Neural progenitor cell (in vitro differentiated cells): ENCODE results near the gene LYPD5. TPM values are rescaled to one million over a fixed set of nuclear protein-coding genes. Genes with fewer than 3 reads are reported as not detected.

Experiments used
- DNase-seq: peaks from one replicate; pipeline ENCODE4 v3.0.0-alpha.2; 2016; ENCODE audit warnings: low spot score
- H2AFZ ChIP-seq: fragments of 200-600 bp; sonication (generic); replicated peaks from 2 replicates; pipeline ENCODE4 v1.6.1; 2016; ENCODE audit warnings: antibody characterized with exemption
- H3F3A ChIP-seq: fragments of 200-600 bp; sonication (generic); 2 replicates; pipeline ENCODE4 v1.6.1; 2016; ENCODE audit warnings: antibody characterized with exemption, low read depth
- H3K27ac ChIP-seq: fragments of 200-600 bp; sonication (generic); 2 replicates; pipeline ENCODE4 v1.5.1; 2016; ENCODE audit warnings: mild to moderate bottlenecking
- H3K27me3 ChIP-seq: fragments of 200-600 bp; sonication (generic); 2 replicates; pipeline ENCODE4 v1.6.1; 2016; ENCODE audit warnings: mild to moderate bottlenecking, moderate library complexity
- H3K36me3 ChIP-seq: fragments of 200-600 bp; sonication (generic); 2 replicates; pipeline ENCODE4 v1.5.1; 2016
- H3K4me1 ChIP-seq: fragments of 200-600 bp; sonication (generic); 2 replicates; pipeline ENCODE4 v1.6.1; 2016; ENCODE audit warnings: mixed run types
- H3K4me2 ChIP-seq: fragments of 200-600 bp; sonication (generic); 2 replicates; pipeline ENCODE4 v1.6.1; 2016
- H3K4me3 ChIP-seq: fragments of 200-600 bp; sonication (generic); 2 replicates; pipeline ENCODE4 v1.5.1; 2016
- H3K79me2 ChIP-seq: fragments of 200-600 bp; sonication (generic); 2 replicates; pipeline ENCODE4 v1.6.1; 2016; ENCODE audit warnings: low read depth
- H3K9ac ChIP-seq: fragments of 200-600 bp; sonication (generic); 2 replicates; pipeline ENCODE4 v1.6.1; 2016
- H3K9me3 ChIP-seq: fragments of 200-600 bp; sonication (generic); 2 replicates; pipeline ENCODE4 v1.5.1; 2016; ENCODE audit warnings: low read depth
- H4K20me1 ChIP-seq: fragments of 200-600 bp; sonication (generic); 2 replicates; pipeline ENCODE4 v1.6.1; 2016; ENCODE audit warnings: low read depth
- H3K27ac Mint-ChIP-seq: 3 replicates; pipeline ENCODE4 v1.8.0; 2021; ENCODE audit warnings: mixed read lengths
- H3K27me3 Mint-ChIP-seq: 2 replicates; pipeline ENCODE4 v1.8.0; 2022; ENCODE audit warnings: low read depth, mild to moderate bottlenecking, inconsistent platforms, moderate library complexity, mixed read lengths; ENCODE audit not compliant: insufficient read depth
- H3K36me3 Mint-ChIP-seq: 3 replicates; pipeline ENCODE4 v1.8.0; 2021; ENCODE audit warnings: mixed read lengths
- H3K4me1 Mint-ChIP-seq: 3 replicates; pipeline ENCODE4 v1.8.0; 2021; ENCODE audit warnings: mixed read lengths
- H3K4me3 Mint-ChIP-seq: 3 replicates; pipeline ENCODE4 v1.8.0; 2021; ENCODE audit warnings: mild to moderate bottlenecking, moderate library complexity, mixed read lengths
- H3K9me3 Mint-ChIP-seq: 3 replicates; pipeline ENCODE4 v1.8.0; 2020; ENCODE audit warnings: mixed read lengths
- EZH2 ChIP-seq: fragments of 200-600 bp; sonication (generic); IDR thresholded peaks from 2 replicates; pipeline ENCODE4 v1.6.1; 2017; ENCODE audit warnings: antibody characterized with exemption, mild to moderate bottlenecking, moderate library complexity
- EZH2phosphoT487 ChIP-seq: fragments of 200-600 bp; sonication (generic); IDR thresholded peaks from 2 replicates; pipeline ENCODE4 v1.6.1; 2017; ENCODE audit warnings: antibody characterized with exemption
- total RNA-seq: library from RNA; depleted of rRNA; stranded (reverse); fragments of >200 nt; gene quantifications from 2 replicates; pipeline ENCODE4 v1.2.3, GENCODE V29; 2015; ENCODE audit warnings: low replicate concordance
- TF ChIP-seq, protein P1 (sequence below): fragments of 200-600 bp; sonication (generic); IDR thresholded peaks from 2 replicates; pipeline ENCODE4 v1.5.1; 2017; ENCODE audit warnings: antibody characterized with exemption, mild to moderate bottlenecking

Gene LYPD5
- total RNA-seq, 1 donor from 2014 or later: not detected

DNA sequence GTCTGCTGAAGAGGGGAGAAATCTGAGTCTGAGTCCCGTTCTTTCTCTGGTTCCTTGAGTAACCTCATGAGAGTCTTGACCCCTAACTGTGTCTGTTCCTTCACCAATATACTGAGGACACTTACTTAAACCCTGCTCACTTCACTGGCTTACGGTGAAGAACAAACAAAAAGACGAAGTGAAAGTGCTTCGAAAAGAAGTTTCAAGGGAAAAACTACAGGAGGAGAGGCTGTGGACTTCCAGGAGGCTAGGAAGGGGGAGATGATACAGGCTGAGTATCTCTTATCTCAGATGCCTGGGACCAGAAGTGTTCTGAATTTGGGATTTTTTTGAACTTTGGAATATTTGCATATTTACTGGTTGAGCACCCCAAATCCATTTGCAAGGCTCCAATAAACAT lies 53.6 kb downstream of the LYPD5 start:
- Mint-ChIP-seq H3K36me3 (peaks cover 43% of the 10 kb centered on the region), H3K9me3 (no peaks in the 10 kb centered on the region), H3K4me1 (peaks cover 5% of the 10 kb centered on the region), H3K27me3 (peaks cover 3% of the 10 kb centered on the region), H3K4me3 (no peak overlapping the region), H3K27ac (no peak overlapping the region)
- Histone ChIP-seq H3K27ac (no peak overlapping the region), H3K4me1 (no peaks in the 10 kb centered on the region), H3K4me3 (no peak overlapping the region), H3K9me3 (no peaks in the 10 kb centered on the region), H2AFZ (no peak overlapping the region), H3K79me2 (peaks cover 19% of the 10 kb centered on the region), H4K20me1 (peaks cover 6% of the 10 kb centered on the region), H3K4me2 (no peak overlapping the region), H3K9ac (peak overlapping the region; percentile 27), H3F3A (peaks cover 3% of the 10 kb centered on the region), H3K27me3 (no peaks in the 10 kb centered on the region), H3K36me3 (no peaks in the 10 kb centered on the region)
- no peak for DNase-seq
- TF ChIP-seq EZH2phosphoT487 (no peak), EZH2 (no peak)
- TF ChIP-seq, protein P1, sequence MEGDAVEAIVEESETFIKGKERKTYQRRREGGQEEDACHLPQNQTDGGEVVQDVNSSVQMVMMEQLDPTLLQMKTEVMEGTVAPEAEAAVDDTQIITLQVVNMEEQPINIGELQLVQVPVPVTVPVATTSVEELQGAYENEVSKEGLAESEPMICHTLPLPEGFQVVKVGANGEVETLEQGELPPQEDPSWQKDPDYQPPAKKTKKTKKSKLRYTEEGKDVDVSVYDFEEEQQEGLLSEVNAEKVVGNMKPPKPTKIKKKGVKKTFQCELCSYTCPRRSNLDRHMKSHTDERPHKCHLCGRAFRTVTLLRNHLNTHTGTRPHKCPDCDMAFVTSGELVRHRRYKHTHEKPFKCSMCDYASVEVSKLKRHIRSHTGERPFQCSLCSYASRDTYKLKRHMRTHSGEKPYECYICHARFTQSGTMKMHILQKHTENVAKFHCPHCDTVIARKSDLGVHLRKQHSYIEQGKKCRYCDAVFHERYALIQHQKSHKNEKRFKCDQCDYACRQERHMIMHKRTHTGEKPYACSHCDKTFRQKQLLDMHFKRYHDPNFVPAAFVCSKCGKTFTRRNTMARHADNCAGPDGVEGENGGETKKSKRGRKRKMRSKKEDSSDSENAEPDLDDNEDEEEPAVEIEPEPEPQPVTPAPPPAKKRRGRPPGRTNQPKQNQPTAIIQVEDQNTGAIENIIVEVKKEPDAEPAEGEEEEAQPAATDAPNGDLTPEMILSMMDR: no peak

DNA sequence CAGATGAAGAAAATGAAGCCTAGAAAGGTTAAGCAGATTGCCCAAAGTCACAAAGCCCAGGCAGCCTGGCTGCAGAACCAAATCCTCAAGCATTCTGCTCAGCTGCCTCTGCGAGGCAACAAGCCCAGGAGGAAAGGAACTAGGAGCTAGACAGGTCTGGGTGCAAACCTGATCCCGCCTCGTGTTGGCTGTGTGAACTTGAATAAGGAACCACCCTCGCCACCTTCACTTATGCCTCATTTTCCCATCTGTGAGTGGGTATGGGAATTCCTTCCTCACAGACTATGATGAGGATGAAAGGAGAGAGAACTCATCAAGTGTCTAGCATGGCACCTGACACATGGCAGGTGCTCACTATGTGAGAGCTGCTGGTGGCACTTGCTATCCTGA lies 54.0 kb downstream of the LYPD5 start:
- Histone ChIP-seq H2AFZ (no peak overlapping the region), H4K20me1 (peaks cover 6% of the 10 kb centered on the region), H3K4me1 (no peaks in the 10 kb centered on the region), H3K9me3 (no peaks in the 10 kb centered on the region), H3K27ac (no peak overlapping the region), H3K36me3 (no peaks in the 10 kb centered on the region), H3K79me2 (peaks cover 14% of the 10 kb centered on the region), H3K9ac (peak overlapping the region; percentile 27), H3K4me3 (no peak overlapping the region), H3K27me3 (no peaks in the 10 kb centered on the region), H3F3A (peaks cover 3% of the 10 kb centered on the region), H3K4me2 (no peak overlapping the region)
- Mint-ChIP-seq H3K36me3 (peaks cover 44% of the 10 kb centered on the region), H3K27ac (no peak overlapping the region), H3K4me1 (peaks cover 4% of the 10 kb centered on the region), H3K4me3 (peak overlapping the region; percentile 27), H3K9me3 (no peaks in the 10 kb centered on the region), H3K27me3 (peaks cover 3% of the 10 kb centered on the region)
- DNase-seq: no peak
- TF ChIP-seq EZH2: no peak
- TF ChIP-seq, protein P1: no peak
- TF ChIP-seq EZH2phosphoT487: no peak

DNA sequence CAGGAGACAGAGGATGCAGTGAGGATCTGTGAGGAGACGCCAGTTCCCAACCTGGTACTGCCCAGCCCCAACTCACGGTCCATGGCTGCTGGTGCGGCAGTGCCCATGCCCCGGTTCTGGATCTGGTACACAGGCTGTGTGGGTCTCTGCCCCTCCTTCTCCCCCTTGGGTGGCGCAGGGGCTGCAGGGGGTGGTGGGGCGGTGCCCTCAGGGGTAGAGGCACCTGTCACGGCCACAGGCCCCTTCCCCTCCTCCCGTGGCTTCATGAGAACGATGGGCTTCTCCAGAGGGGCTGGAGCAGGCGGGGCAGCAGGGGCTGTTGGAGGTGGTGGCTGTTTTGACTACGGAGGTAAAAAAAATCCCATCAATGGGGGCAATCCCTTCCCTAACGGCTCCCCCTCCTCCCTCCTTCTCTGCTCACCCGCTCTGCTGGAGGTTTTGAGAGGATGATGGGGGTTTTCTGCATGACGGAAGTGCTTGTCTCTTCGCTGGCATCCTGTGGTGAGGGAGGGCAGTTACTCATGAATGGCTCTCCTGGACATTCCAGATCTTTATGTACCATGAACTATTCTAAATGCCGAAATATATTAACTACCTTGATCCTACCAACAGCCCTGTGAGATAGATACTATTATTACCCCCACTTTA lies 54.6 kb downstream of the LYPD5 start:
- no peak overlapping the region for H3K4me2 ChIP-seq
- H3K4me1 ChIP-seq: no peaks in the 10 kb centered on the region
- H3K9me3 ChIP-seq: no peaks in the 10 kb centered on the region
- Mint-ChIP-seq H3K9me3 (no peaks in the 10 kb centered on the region), H3K36me3 (peaks cover 44% of the 10 kb centered on the region), H3K4me3 (peak overlapping the region; percentile 27), H3K4me1 (no peaks in the 10 kb centered on the region), H3K27me3 (peaks cover 3% of the 10 kb centered on the region), H3K27ac (no peak overlapping the region)
- no peak overlapping the region for H3K4me3 ChIP-seq
- peaks cover 9% of the 10 kb centered on the region for H3K79me2 ChIP-seq
- H4K20me1 ChIP-seq: peaks cover 6% of the 10 kb centered on the region
- no peak overlapping the region for H2AFZ ChIP-seq
- peaks cover 3% of the 10 kb centered on the region for H3F3A ChIP-seq
- no peaks in the 10 kb centered on the region for H3K27me3 ChIP-seq
- no peak overlapping the region for H3K9ac ChIP-seq
- TF ChIP-seq EZH2phosphoT487 (no peak), EZH2 (no peak)
- TF ChIP-seq, protein P1: no peak
- H3K27ac ChIP-seq: no peak overlapping the region
- H3K36me3 ChIP-seq: no peaks in the 10 kb centered on the region
- no peak for DNase-seq

Other genes starting within 250 kb of the LYPD5 start
- gene XRCC1, start 226.9 kb downstream of the LYPD5 start, total RNA-seq: 33.8 and 88.8 TPM in 2 replicates
- gene PINLYP, start 226.6 kb downstream of the LYPD5 start, total RNA-seq: 4.0 and 8.6 TPM in 2 replicates
- gene IRGQ, start 206.3 kb downstream of the LYPD5 start, total RNA-seq: 27.4 and 31.5 TPM in 2 replicates
- 6.8 and 9.0 TPM in 2 replicates for gene ZNF576, start 205.9 kb downstream of the LYPD5 start, total RNA-seq
- gene SRRM5, start 190.4 kb downstream of the LYPD5 start, total RNA-seq: 0.25 TPM in 1 of 2 replicates, not detected in the other
- gene ZNF428, start 182.8 kb downstream of the LYPD5 start, total RNA-seq: 18.5 and 57.7 TPM in 2 replicates
- 7.7 and 28.6 TPM in 2 replicates for gene CADM4, start 162.6 kb downstream of the LYPD5 start, total RNA-seq
- 12.9 and 36.5 TPM in 2 replicates for gene PLAUR, start 132.3 kb downstream of the LYPD5 start, total RNA-seq
- gene IRGC, start 86.4 kb downstream of the LYPD5 start, total RNA-seq: not detected in 2 replicates
- 33.1 and 33.4 TPM in 2 replicates for gene SMG9, start 47.5 kb downstream of the LYPD5 start, total RNA-seq
- 0.40 TPM in 1 of 2 replicates, not detected in the other for gene KCNN4, start 21.5 kb downstream of the LYPD5 start, total RNA-seq
- 13.4 and 19.8 TPM in 2 replicates for gene ZNF283, start 24.9 kb upstream of the LYPD5 start, total RNA-seq
- 4.9 and 5.2 TPM in 2 replicates for gene ZNF404, start 81.5 kb upstream of the LYPD5 start, total RNA-seq
- gene ZNF45, start 132.8 kb upstream of the LYPD5 start, total RNA-seq: 13.1 and 16.1 TPM in 2 replicates
- 12.2 and 14.0 TPM in 2 replicates for gene ZNF221, start 148.8 kb upstream of the LYPD5 start, total RNA-seq
- 13.5 and 20.2 TPM in 2 replicates for gene ZNF155, start 181.7 kb upstream of the LYPD5 start, total RNA-seq
- 3.9 and 4.7 TPM in 2 replicates for gene ZNF230, start 200.5 kb upstream of the LYPD5 start, total RNA-seq
- gene ZNF222, start 222.9 kb upstream of the LYPD5 start, total RNA-seq: 8.0 and 12.9 TPM in 2 replicates
- 12.2 and 21.1 TPM in 2 replicates for gene ZNF223, start 249.6 kb upstream of the LYPD5 start, total RNA-seq